Measurements from ENCODE around the gene TMEM132C.

The TMEM132C gene

DNA sequence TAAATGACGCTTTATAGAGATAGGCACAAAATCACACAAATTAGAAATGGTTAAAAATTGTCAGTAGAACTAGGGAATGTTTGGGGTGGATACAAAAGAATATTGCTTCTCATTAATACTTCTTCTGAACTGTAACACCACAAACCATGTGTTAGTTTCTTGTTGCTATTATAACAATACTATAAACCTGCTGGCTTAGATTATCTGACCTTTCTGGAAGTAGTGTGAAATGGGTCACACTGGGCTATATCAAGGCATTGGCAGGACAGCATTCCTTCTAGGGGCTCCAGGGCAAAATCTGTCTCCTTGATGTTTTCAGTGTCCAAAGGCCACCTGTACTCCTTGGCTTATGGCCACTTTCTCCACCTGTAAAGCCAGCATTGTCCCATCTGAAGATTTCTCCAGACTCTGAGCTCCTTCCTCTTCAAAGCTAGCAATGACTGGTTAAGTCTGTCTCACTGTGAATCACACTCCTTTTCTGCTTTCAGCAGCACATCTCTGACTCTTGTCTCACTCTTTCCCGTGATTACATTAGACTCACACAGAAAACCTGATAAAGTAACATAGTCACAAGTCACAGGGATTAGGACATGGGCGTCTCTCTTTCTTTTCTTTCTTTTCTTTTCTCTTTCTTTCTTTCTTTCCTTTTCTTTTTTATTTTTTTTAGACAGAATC is 470.5 kb downstream of the TMEM132C start:
- DNase-seq, result no peak

DNA sequence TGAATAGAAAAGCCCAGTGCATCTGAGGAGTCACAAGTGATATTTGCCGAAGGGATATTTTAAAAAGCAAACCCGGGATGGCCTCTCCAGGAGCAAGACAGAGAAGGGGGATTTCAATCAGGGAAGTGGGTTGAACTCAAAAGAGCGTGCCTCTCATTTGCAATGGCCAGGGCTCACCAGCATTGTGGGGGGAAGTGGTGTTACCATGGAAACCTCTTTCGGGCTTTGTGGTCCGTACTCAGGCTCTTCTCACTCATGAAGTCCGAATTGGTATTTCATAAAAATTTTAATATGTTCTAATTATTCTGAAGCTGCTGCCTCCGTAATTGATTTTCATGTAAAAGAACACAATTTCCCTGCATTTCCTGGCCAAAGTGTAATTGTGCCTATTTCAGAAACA is 476.9 kb downstream of the TMEM132C start:
- no peak for DNase-seq

DNA sequence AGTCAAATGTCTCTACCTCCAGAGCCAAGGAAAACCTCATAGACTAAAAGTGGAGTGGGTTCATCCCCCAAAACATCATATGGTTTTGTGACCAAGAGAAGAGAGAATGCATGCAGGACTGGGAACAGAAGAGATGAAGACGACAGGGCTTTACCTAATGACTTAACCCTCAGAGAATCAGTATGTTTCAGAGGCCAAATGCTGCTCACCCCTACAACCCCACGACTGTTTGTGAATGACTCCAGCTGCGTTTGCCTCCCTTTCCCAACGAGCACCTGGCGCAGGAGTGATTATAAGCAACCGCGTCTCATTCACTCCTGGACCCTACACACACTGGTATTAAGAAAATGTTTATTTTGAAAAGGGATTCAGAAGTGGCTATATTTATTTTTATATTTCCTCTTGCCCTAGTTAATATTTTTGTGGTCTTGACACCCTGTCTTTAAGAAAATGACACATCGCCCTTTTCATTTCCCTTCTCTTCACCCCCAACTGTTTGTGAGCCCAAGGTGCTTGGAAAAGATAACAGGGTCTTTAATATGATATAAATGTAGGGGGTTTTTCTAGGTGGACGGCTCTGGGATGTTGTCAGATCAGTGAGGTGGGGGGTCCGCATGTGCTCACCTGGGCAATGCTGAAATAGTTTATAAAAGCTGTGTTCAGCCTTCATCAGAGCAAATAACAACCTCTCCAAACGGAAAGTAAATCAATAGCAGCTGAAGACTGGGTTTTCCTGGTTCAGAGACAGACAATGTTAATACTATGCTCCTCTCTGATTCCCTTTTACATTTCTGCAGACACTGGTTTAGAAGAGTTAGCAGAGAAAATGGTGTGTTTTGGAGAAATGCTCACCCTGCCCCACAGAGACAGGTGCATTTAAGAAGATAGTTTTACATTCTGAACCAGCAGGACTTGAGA is 479.1 kb downstream of the TMEM132C start:
- no peak for DNase-seq

DNA sequence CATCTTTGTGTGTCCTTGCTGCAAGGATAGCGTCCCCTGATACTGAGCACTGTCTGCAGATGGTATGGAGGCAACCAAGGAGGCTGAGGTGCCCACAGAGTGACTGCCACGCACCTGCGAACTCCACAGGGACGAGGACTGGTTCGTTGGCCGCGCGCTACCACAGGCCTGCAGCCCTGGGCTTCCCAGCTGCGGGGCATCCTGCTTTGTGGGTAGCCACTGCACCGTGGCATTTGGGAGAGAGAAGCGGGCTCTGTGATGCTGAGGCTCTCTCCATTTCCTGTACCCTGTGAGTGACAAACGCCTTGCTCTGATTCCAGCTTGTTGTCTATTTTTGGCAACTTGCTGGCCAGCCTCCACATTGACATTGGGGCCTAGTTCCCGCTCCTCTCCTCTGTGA is 480.5 kb downstream of the TMEM132C start:
- DNase-seq, result no peak

DNA sequence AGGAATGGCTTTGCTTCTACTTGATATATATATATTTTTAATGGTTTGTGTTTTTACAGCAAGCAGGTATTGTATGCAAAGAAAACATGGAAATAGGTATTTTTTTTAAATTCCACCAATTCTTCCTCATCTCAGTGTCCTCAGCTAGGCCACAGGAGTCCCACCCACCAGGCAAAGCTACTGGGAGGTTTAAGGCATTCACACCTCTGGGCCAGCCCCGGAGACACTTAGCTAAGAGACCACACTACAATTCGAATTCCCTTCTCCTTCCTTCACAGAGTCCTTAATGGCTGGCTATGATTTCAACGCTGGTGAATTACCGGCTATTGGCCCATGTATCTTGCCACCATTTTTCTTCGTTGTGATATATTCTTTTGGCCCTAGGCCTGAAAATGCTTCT is 485.4 kb downstream of the TMEM132C start:
- DNase-seq, result no peak

DNA sequence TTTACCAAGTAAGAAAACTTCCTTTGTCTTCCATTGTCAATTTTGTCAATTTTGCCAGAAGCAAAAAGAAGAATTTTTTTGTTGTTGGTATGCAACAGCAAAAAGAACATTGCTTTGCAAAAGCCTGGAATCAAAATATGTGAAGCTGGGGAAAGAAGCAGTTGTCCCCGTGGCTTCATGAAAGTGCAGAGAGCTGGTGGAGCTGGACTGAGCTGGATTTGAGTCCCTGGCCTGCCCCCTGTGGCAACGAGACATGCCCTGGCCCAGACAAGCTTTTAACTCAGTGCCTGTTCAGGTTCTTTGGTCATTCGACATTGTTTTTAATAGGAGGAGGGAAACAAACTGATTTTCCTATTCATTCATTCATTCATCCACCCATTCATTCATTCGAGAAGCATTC is 486.5 kb downstream of the TMEM132C start:
- no peak for DNase-seq

DNA sequence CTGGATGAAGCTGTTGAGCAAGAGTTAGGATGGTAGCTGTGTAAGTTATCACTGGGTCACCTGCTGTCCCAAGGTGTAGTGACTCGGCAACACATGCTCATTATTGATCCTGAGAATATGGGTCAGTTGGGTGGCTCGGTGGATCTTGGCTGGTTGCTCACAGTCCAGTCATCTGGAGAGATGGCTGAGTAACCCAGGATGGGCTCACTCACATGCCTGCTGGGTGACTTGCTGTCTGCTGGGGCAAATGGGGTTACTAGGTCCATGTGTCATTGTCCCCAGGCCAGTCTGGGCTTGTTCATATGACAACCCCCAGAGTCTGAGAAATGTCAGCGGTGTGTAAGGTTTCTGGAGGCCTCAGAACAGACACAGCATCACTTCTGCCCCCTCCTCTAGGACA is 487.3 kb downstream of the TMEM132C start:
- DNase-seq, result no peak

DNA sequence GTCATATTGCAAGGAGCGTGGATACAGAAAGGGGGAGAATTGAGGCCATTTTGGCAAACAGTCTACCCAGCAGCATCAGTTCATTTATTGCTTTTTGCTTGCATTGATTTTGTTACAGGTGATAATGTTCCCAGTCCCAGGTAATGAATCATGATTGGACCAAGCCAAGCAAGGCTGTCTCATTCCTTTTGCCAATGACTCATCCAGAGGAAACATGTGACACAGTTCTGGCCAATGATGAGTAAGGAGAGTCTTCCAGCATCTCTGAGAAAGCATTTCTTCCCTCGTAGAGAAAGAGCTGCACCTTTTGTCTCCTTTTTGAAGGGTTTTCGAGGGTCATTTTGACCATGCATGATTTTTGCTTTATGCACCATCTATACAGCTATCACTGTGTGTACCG is 488.6 kb downstream of the TMEM132C start:
- no peak for DNase-seq

Measured in MV-4-11 (cell line).